DMS114 treated with DMSO at 0.1 percent for 48 hours (cell line): ENCODE data around the gene SPATA3.

ENCODE experiments used
- DNase-seq: peaks from one replicate; lab custom pipeline; 2025; ENCODE audit not compliant: unreplicated experiment; lab: John Stamatoyannopoulos, UW

Gene SPATA3

GRCh38 chr2:230995821-230996220 lies at the start of gene SPATA3:
Gene SPATA3 (plus strand): TSS chr2:230996121. CDS start chr2:230996234, 113 bp downstream.
- no peak for DNase-seq

- DNase-seq: no peak
Measured at GRCh38 chr2:230946429-230947234, 49.3 kb upstream of the SPATA3 start.

- DNase-seq: no peak
Measured at GRCh38 chr2:230947235-230947576, 48.7 kb upstream of the SPATA3 start.

- no peak for DNase-seq
Measured at GRCh38 chr2:230947908-230948365, 48.0 kb upstream of the SPATA3 start.

- DNase-seq: no peak
Measured at GRCh38 chr2:230949966-230950873, 45.7 kb upstream of the SPATA3 start.

GRCh38 chr2:230950874-230951339 lies 45.0 kb upstream of the SPATA3 start:
- DNase-seq: no peak

GRCh38 chr2:230951396-230951795 lies 44.5 kb upstream of the SPATA3 start:
- no peak for DNase-seq

GRCh38 chr2:230952226-230952956 lies 43.5 kb upstream of the SPATA3 start:
- no peak for DNase-seq

GRCh38 chr2:230953845-230954244 lies 42.1 kb upstream of the SPATA3 start:
- no peak for DNase-seq

GRCh38 chr2:230954746-230955145 lies 41.2 kb upstream of the SPATA3 start:
- DNase-seq: no peak

GRCh38 chr2:230955163-230955737 lies 40.7 kb upstream of the SPATA3 start:
- DNase-seq: no peak

GRCh38 chr2:230956827-230957755 lies 38.8 kb upstream of the SPATA3 start:
- peak; percentile 9 for DNase-seq

GRCh38 chr2:230957756-230958391 lies 38.0 kb upstream of the SPATA3 start:
- DNase-seq: no peak

- no peak for DNase-seq
Measured at GRCh38 chr2:230958820-230959756, 36.8 kb upstream of the SPATA3 start.

GRCh38 chr2:230960026-230960425 lies 35.9 kb upstream of the SPATA3 start:
- no peak for DNase-seq

- no peak for DNase-seq
Measured at GRCh38 chr2:230961091-230961491, 34.8 kb upstream of the SPATA3 start.

- DNase-seq: no peak
Measured at GRCh38 chr2:230964136-230964730, 31.7 kb upstream of the SPATA3 start.

- no peak for DNase-seq
Measured at GRCh38 chr2:230967113-230967512, 28.8 kb upstream of the SPATA3 start.
